Endodermal cell (in vitro differentiated cells): ENCODE measurements around the gene BMP5. TPM values are rescaled to one million over a fixed set of nuclear protein-coding genes. Genes with fewer than 3 reads are reported as not detected.

Source experiments
- DNase-seq: peaks from one replicate; pipeline ENCODE4 v3.0.0-alpha.2; 2017
- H3K27ac ChIP-seq: 2 replicates; pipeline ENCODE4 v1.5.1; 2013; ENCODE audit warnings: mild to moderate bottlenecking, low read depth, low read length, moderate library complexity
- H3K27me3 ChIP-seq: 2 replicates; pipeline ENCODE4 v1.6.1; 2013; ENCODE audit warnings: mild to moderate bottlenecking, low read length, moderate library complexity; ENCODE audit not compliant: insufficient read depth, control insufficient read depth, poor library complexity, severe bottlenecking
- H3K36me3 ChIP-seq: 2 replicates; pipeline ENCODE4 v1.7.0; 2013; ENCODE audit warnings: mild to moderate bottlenecking, low read length, moderate library complexity; ENCODE audit not compliant: control insufficient read depth, insufficient read depth
- H3K4me1 ChIP-seq: one replicate; pipeline ENCODE4 v1.7.0; 2013; ENCODE audit warnings: low read length; ENCODE audit not compliant: control insufficient read depth, insufficient read depth
- H3K4me3 ChIP-seq: 2 replicates; pipeline ENCODE4 v1.5.1; 2013; ENCODE audit warnings: mild to moderate bottlenecking, low read length, moderate library complexity
- H3K9ac ChIP-seq: 2 replicates; pipeline ENCODE4 v1.6.1; 2013; ENCODE audit warnings: mild to moderate bottlenecking, low read length, moderate library complexity; ENCODE audit not compliant: poor library complexity, severe bottlenecking; ENCODE audit errors: extremely low read depth
- H3K9me3 ChIP-seq: 2 replicates; pipeline ENCODE4 v1.6.1; 2013; ENCODE audit warnings: mild to moderate bottlenecking, low read length, moderate library complexity; ENCODE audit not compliant: control insufficient read depth
- H3K27ac Mint-ChIP-seq: 2 replicates; pipeline ENCODE4 v1.8.0; 2020; ENCODE audit warnings: mixed read lengths
- H3K27me3 Mint-ChIP-seq: 2 replicates; pipeline ENCODE4 v1.8.0; 2021; ENCODE audit warnings: mild to moderate bottlenecking, mixed read lengths; ENCODE audit not compliant: insufficient read depth
- H3K36me3 Mint-ChIP-seq: 2 replicates; pipeline ENCODE4 v1.8.0; 2020; ENCODE audit warnings: low read depth, mixed read lengths
- H3K4me1 Mint-ChIP-seq: 2 replicates; pipeline ENCODE4 v1.8.0; 2020; ENCODE audit warnings: mixed read lengths
- H3K4me3 Mint-ChIP-seq: 2 replicates; pipeline ENCODE4 v1.8.0; 2020; ENCODE audit warnings: mild to moderate bottlenecking, moderate library complexity, mixed read lengths
- H3K9me3 Mint-ChIP-seq: 2 replicates; pipeline ENCODE4 v1.8.0; 2020; ENCODE audit warnings: mild to moderate bottlenecking, mixed read lengths
- WGBS, 2 experiments: methylation state at CpG; one replicate each; pipeline versions ENCODE4 v1.1.5 to v1.1.7; 2013; ENCODE audit warnings: missing lambda C conversion rate in 2 of 2, mixed read lengths in 1 of 2; ENCODE audit not compliant: insufficient coverage in 1 of 2, insufficient read length in 1 of 2; 5-methylcytosine and 5-hydroxymethylcytosine counted together
- total RNA-seq, 2 donors: library from RNA; stranded (reverse); fragmentation: NEBNext Ultra II Directional in 1 of 2; extraction: Animal tissue kit (Norgen Biotek cat#: 25700) in 1 of 2; gene quantifications; 2 replicates in 1 of 2; 3 replicates in 1 of 2; pipeline ENCODE4 v1.2.1, GENCODE V29; 2021
- TF ChIP-seq, protein P1 (sequence below): fragments of 200-600 bp; sonication (generic); conservative IDR thresholded peaks from 2 replicates; pipeline ENCODE4 v1.5.0; 2021; ENCODE audit warnings: antibody characterized with exemption, mild to moderate bottlenecking

Gene BMP5
- total RNA-seq, 2 donors from 2014 or later, result 0.73 to 0.84 TPM

GRCh38 chr6:55918639-55919038 lies 43.2 kb upstream of the BMP5 start:
- WGBS, 2 experiments, result 100% methylated on average over 1 of the region's 2 CpGs; no CpG with 5 or more reads in 1 of the 2 experiments
- no peak overlapping the region for H3K9ac ChIP-seq

DNA sequence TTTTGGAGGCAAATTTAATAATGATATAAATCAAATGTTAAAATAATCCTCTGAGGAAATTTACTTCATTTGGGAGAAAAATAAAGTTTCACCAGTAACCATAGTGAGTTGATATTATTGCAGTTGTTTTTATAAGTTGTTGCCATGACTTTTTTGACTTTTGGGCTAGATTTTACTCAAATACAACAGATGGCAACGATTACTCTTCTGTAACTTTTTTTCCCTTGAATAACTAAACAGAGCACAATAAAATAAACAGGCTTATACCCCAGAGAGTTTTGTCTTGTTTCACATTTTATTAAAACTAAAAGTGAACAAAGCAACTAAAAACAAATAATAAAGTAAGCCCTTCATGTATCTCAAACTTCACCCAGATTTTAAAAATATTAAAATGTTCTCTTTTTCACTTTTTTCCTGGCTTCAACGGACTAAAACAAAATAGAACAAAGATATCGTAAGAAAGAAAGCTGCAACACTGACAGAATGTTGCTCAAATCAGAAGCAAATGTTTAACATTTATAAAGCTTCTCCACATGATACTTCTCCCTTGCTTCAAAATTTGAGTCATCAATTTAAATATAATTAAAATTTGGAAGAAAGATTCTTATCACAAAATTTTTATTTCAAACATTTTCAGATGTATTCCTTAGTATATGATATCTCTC lies 42.5 kb upstream of the BMP5 start:
- H3K4me3 Mint-ChIP-seq, result no peak overlapping the region
- peaks cover 11% of the 10 kb centered on the region for H3K4me1 Mint-ChIP-seq
- TF ChIP-seq, protein P1, sequence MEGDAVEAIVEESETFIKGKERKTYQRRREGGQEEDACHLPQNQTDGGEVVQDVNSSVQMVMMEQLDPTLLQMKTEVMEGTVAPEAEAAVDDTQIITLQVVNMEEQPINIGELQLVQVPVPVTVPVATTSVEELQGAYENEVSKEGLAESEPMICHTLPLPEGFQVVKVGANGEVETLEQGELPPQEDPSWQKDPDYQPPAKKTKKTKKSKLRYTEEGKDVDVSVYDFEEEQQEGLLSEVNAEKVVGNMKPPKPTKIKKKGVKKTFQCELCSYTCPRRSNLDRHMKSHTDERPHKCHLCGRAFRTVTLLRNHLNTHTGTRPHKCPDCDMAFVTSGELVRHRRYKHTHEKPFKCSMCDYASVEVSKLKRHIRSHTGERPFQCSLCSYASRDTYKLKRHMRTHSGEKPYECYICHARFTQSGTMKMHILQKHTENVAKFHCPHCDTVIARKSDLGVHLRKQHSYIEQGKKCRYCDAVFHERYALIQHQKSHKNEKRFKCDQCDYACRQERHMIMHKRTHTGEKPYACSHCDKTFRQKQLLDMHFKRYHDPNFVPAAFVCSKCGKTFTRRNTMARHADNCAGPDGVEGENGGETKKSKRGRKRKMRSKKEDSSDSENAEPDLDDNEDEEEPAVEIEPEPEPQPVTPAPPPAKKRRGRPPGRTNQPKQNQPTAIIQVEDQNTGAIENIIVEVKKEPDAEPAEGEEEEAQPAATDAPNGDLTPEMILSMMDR, result no peak
- no peaks in the 10 kb centered on the region for H3K27me3 Mint-ChIP-seq
- no peaks in the 10 kb centered on the region for H3K36me3 Mint-ChIP-seq
- H3K9me3 Mint-ChIP-seq, result no peaks in the 10 kb centered on the region
- no peak for DNase-seq
- WGBS, 2 experiments, result 91% methylated on average over 3 of the region's 3 CpGs
- Histone ChIP-seq H3K9me3 (peaks cover under 1% of the 10 kb centered on the region), H3K27me3 (no peaks in the 10 kb centered on the region), H3K36me3 (no peaks in the 10 kb centered on the region), H3K4me3 (no peak overlapping the region), H3K9ac (no peak overlapping the region), H3K4me1 (peaks cover 4% of the 10 kb centered on the region), H3K27ac (no peak overlapping the region)
- no peak overlapping the region for H3K27ac Mint-ChIP-seq

More at GRCh38 chr6:55918639-55919038, 43.2 kb upstream of the BMP5 start:
- no peaks in the 10 kb centered on the region for H3K27me3 Mint-ChIP-seq
- no peak for DNase-seq
- H3K36me3 Mint-ChIP-seq, result no peaks in the 10 kb centered on the region
- no peaks in the 10 kb centered on the region for H3K9me3 Mint-ChIP-seq
- H3K9me3 ChIP-seq, result no peaks in the 10 kb centered on the region
- no peak overlapping the region for H3K27ac Mint-ChIP-seq
- H3K27ac ChIP-seq, result no peak overlapping the region
- H3K4me3 Mint-ChIP-seq, result no peak overlapping the region
- H3K4me1 Mint-ChIP-seq, result peaks cover 8% of the 10 kb centered on the region
- peaks cover 4% of the 10 kb centered on the region for H3K4me1 ChIP-seq
- no peak overlapping the region for H3K4me3 ChIP-seq
- H3K36me3 ChIP-seq, result no peaks in the 10 kb centered on the region
- no peaks in the 10 kb centered on the region for H3K27me3 ChIP-seq
- TF ChIP-seq, protein P1, result no peak

- no peak for DNase-seq
- H3K9me3 ChIP-seq, result peaks cover 18% of the 10 kb centered on the region
- TF ChIP-seq, protein P1, result no peak
- no peaks in the 10 kb centered on the region for H3K36me3 ChIP-seq
- WGBS, 2 experiments, result no CpG with 5 or more reads among the region's 2 CpGs
- no peaks in the 10 kb centered on the region for H3K27me3 ChIP-seq
- H3K4me1 Mint-ChIP-seq, result peaks cover 11% of the 10 kb centered on the region
- no peaks in the 10 kb centered on the region for H3K36me3 Mint-ChIP-seq
- no peak overlapping the region for H3K4me3 ChIP-seq
- peaks cover 11% of the 10 kb centered on the region for H3K9me3 Mint-ChIP-seq
- H3K9ac ChIP-seq, result no peak overlapping the region
- no peak overlapping the region for H3K27ac ChIP-seq
- peaks cover 4% of the 10 kb centered on the region for H3K4me1 ChIP-seq
- H3K4me3 Mint-ChIP-seq, result no peak overlapping the region
- H3K27ac Mint-ChIP-seq, result no peak overlapping the region
- H3K27me3 Mint-ChIP-seq, result no peaks in the 10 kb centered on the region
These were observed 40.8 kb upstream of the BMP5 start for GRCh38 chr6:55916188-55916587.
